Astrocyte of the cerebellum (primary cell): ENCODE results near the gene PFKP.

Source experiments
- DNase-seq: peaks from one replicate; pipeline ENCODE4 v3.0.0-alpha.2; 2011; ENCODE audit warnings: low read depth
- H3K4me3 ChIP-seq: 2 replicates; pipeline ENCODE4 v1.5.1; 2011; ENCODE audit warnings: mild to moderate bottlenecking, low read depth, low read length, moderate library complexity
- CTCF ChIP-seq: IDR thresholded peaks from 2 replicates; pipeline ENCODE4 v1.5.1; 2012; ENCODE audit warnings: low read length, low read depth, moderate library complexity, mild to moderate bottlenecking; ENCODE audit errors: missing control alignments
- in situ Hi-C: cut with HindIII; loops from 2 replicates; pipeline ENCODE4 v1.10.0; 2017; ENCODE audit warnings: low sequenced_read_pairs

PFKP gene

GRCh38 chr10:3068968-3069737, 1.8 kb downstream of the PFKP start:
- no peak for TF ChIP-seq CTCF
- H3K4me3 ChIP-seq: peak overlapping the region; percentile 75
- DNase-seq: no peak
- in situ Hi-C loops: no loop called here

- no peak overlapping the region for H3K4me3 ChIP-seq
- in situ Hi-C loops: no loop called here
- DNase-seq: no peak
- TF ChIP-seq CTCF: no peak
Measured at GRCh38 chr10:3069876-3070275, 2.5 kb downstream of the PFKP start.

- no peak for TF ChIP-seq CTCF
- no peak overlapping the region for H3K4me3 ChIP-seq
- DNase-seq: peak; percentile 48
- in situ Hi-C loops: no loop called here
Measured at GRCh38 chr10:3071405-3072198, 4.3 kb downstream of the PFKP start.

- no peak overlapping the region for H3K4me3 ChIP-seq
- in situ Hi-C loops: no loop called here
- no peak for TF ChIP-seq CTCF
- no peak for DNase-seq
Measured at GRCh38 chr10:3072641-3073360, 5.5 kb downstream of the PFKP start.

- in situ Hi-C loops: no loop called here
Measured at GRCh38 chr10:3074145-3074665, 6.9 kb downstream of the PFKP start.

More at GRCh38 chr10:3074145-3074665, 6.9 kb downstream of the PFKP start:
- no peak for DNase-seq
- no peak overlapping the region for H3K4me3 ChIP-seq
- no peak for TF ChIP-seq CTCF
